Esophagus muscularis mucosa (tissue), 4 donors: ENCODE measurements around the gene IMMT.

ENCODE experiments used
- EP300 ChIP-seq: sonication (generic); formaldehyde crosslinking; IDR thresholded peaks from one replicate; pipeline ENCODE4 v1.6.1; 2017; ENCODE audit warnings: antibody characterized with exemption
- POLR2A ChIP-seq: fragments of 450-650 bp; IDR thresholded peaks from one replicate; pipeline ENCODE4 v1.6.1; 2017; ENCODE audit warnings: antibody characterized with exemption, moderate library complexity, mild to moderate bottlenecking, low read depth
- POLR2AphosphoS5 ChIP-seq, 2 donors: sonication (generic); formaldehyde crosslinking; IDR thresholded peaks; one replicate each; pipeline ENCODE4 v1.6.1; 2017; ENCODE audit warnings: antibody characterized with exemption in 2 of 2
- TF ChIP-seq, protein P1 (sequence below), 3 experiments: fragments of 200-600 bp in 2 of 3; fragments of 450-650 bp in 1 of 3; sonication (generic) in 2 of 3; IDR thresholded peaks; one replicate each; pipeline ENCODE4 v1.5.1; 2017 to 2019; ENCODE audit warnings: antibody characterized with exemption in 3 of 3, mild to moderate bottlenecking in 2 of 3, moderate library complexity in 1 of 3

DNA sequence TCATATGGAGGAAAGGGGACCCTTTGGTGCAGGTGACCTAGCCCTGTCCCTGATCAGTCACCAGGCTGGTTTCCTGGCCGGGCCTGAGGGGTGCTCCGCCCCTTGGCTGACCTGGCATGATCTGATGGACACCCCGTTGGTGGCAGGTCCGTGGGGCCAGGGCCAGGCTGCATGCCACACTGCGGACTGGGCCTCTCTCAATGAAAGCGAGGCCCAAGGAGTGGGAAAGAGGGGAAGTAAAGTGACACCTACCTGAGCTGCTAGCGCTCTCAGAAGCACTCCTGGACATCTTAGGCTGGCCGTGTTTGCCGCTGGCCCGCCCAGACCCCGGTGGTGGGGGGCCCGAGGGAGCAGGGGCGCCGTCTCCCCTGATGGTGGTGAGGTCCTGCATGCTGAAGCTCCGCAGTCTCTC lies 37.1 kb upstream of the IMMT start:
- TF ChIP-seq POLR2A (no peak), POLR2AphosphoS5 (IDR thresholded peaks at IDR 0.05) (no peak), EP300 (no peak)
- TF ChIP-seq, protein P1, sequence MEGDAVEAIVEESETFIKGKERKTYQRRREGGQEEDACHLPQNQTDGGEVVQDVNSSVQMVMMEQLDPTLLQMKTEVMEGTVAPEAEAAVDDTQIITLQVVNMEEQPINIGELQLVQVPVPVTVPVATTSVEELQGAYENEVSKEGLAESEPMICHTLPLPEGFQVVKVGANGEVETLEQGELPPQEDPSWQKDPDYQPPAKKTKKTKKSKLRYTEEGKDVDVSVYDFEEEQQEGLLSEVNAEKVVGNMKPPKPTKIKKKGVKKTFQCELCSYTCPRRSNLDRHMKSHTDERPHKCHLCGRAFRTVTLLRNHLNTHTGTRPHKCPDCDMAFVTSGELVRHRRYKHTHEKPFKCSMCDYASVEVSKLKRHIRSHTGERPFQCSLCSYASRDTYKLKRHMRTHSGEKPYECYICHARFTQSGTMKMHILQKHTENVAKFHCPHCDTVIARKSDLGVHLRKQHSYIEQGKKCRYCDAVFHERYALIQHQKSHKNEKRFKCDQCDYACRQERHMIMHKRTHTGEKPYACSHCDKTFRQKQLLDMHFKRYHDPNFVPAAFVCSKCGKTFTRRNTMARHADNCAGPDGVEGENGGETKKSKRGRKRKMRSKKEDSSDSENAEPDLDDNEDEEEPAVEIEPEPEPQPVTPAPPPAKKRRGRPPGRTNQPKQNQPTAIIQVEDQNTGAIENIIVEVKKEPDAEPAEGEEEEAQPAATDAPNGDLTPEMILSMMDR (IDR thresholded peaks at IDR 0.05) = no peak
